Left ventricle myocardium inferior (tissue), 1 donor: ENCODE measurements around the gene FNDC3B. TPM values are rescaled to one million over a fixed set of nuclear protein-coding genes. Genes with fewer than 3 reads are reported as not detected.

Experiments used
- DNase-seq: peaks from one replicate; pipeline ENCODE4 v3.0.0-alpha.2; 2020
- H3K27ac ChIP-seq: fragments of 200-600 bp; replicated peaks from 2 replicates; pipeline ENCODE4 v1.8.0; 2021
- H3K27me3 ChIP-seq: fragments of 200-600 bp; 2 replicates; pipeline ENCODE4 v1.8.0; 2021; ENCODE audit warnings: low read depth
- H3K36me3 ChIP-seq: fragments of 200-600 bp; 2 replicates; pipeline ENCODE4 v1.8.0; 2021
- H3K4me1 ChIP-seq: fragments of 200-600 bp; 2 replicates; pipeline ENCODE4 v1.8.0; 2021
- H3K4me3 ChIP-seq: fragments of 200-600 bp; 2 replicates; pipeline ENCODE4 v1.8.0; 2021; ENCODE audit warnings: mild to moderate bottlenecking, moderate library complexity
- H3K9me3 ChIP-seq: fragments of 200-600 bp; replicated peaks from 2 replicates; pipeline ENCODE4 v1.8.0; 2021
- CTCF ChIP-seq: fragments of 200-600 bp; IDR thresholded peaks from 2 replicates; pipeline ENCODE4 v1.8.0; 2021; ENCODE audit warnings: antibody characterized with exemption, mild to moderate bottlenecking, borderline replicate concordance
- intact Hi-C: fragments of 100-400 bp; cut with micrococcal nuclease; formaldehyde crosslinking; loops from one replicate; pipeline ENCODE4 v1.11.0; 2022
- total RNA-seq: library from RNA; stranded (reverse); fragmentation: NEBNext Ultra II Directional; extraction: Animal tissue kit (Norgen Biotek cat#: 25700); gene quantifications from one replicate; pipeline ENCODE4 v1.2.1, GENCODE V29; 2021
- donor health status: DM: no; HTN: yes; CAD: no; lungs with severe emphysema.

The FNDC3B gene
- total RNA-seq, 1 donor from 2014 or later, result 75.7 TPM

GRCh38 chr3:172159376-172159775 is 120.0 kb downstream of the FNDC3B start:
- no peak for DNase-seq
- no peak for TF ChIP-seq CTCF
- no peaks in the 10 kb centered on the region for H3K9me3 ChIP-seq
- H3K4me1 ChIP-seq, result peaks cover 62% of the 10 kb centered on the region
- no peaks in the 10 kb centered on the region for H3K27me3 ChIP-seq
- H3K4me3 ChIP-seq, result no peak overlapping the region
- peak overlapping the region; percentile 48 for H3K27ac ChIP-seq
- H3K36me3 ChIP-seq, result no peaks in the 10 kb centered on the region
- intact Hi-C loops, result no loop called here

GRCh38 chr3:172159962-172160538 is 120.7 kb downstream of the FNDC3B start:
- Histone ChIP-seq H3K4me1 (peaks cover 55% of the 10 kb centered on the region), H3K36me3 (no peaks in the 10 kb centered on the region), H3K4me3 (no peak overlapping the region), H3K9me3 (no peaks in the 10 kb centered on the region), H3K27ac (peak overlapping the region; percentile 48), H3K27me3 (no peaks in the 10 kb centered on the region)
- intact Hi-C loops, result no loop called here
- DNase-seq, result no peak
- no peak for TF ChIP-seq CTCF

GRCh38 chr3:172161133-172161789 is 121.9 kb downstream of the FNDC3B start:
- Histone ChIP-seq H3K36me3 (no peaks in the 10 kb centered on the region), H3K27ac (no peak overlapping the region), H3K4me1 (peaks cover 43% of the 10 kb centered on the region), H3K27me3 (no peaks in the 10 kb centered on the region), H3K4me3 (no peak overlapping the region), H3K9me3 (no peaks in the 10 kb centered on the region)
- TF ChIP-seq CTCF, result no peak
- DNase-seq, result no peak
- intact Hi-C loops, result no loop called here

GRCh38 chr3:172161959-172162358 is 122.6 kb downstream of the FNDC3B start:
- intact Hi-C loops, result no loop called here
- no peak overlapping the region for H3K27ac ChIP-seq
- no peaks in the 10 kb centered on the region for H3K9me3 ChIP-seq
- DNase-seq, result no peak
- peaks cover 42% of the 10 kb centered on the region for H3K4me1 ChIP-seq
- no peak overlapping the region for H3K4me3 ChIP-seq
- no peak for TF ChIP-seq CTCF
- no peaks in the 10 kb centered on the region for H3K27me3 ChIP-seq
- no peaks in the 10 kb centered on the region for H3K36me3 ChIP-seq

GRCh38 chr3:172163320-172163719 is 123.9 kb downstream of the FNDC3B start:
- DNase-seq, result no peak
- no peaks in the 10 kb centered on the region for H3K27me3 ChIP-seq
- intact Hi-C loops, result no loop called here
- H3K4me3 ChIP-seq, result no peak overlapping the region
- H3K4me1 ChIP-seq, result peaks cover 55% of the 10 kb centered on the region
- H3K9me3 ChIP-seq, result no peaks in the 10 kb centered on the region
- TF ChIP-seq CTCF, result no peak
- no peaks in the 10 kb centered on the region for H3K36me3 ChIP-seq
- H3K27ac ChIP-seq, result no peak overlapping the region
